PC-9 (cell line): ENCODE measurements around the gene PTPRD. TPM values are rescaled to one million over a fixed set of nuclear protein-coding genes. Genes with fewer than 3 reads are reported as not detected.

Source experiments
- BruUV-seq: library from RNA; stranded (reverse); fragments of 400-500 nt; replicated peaks from 2 replicates; lab custom pipeline; 2021; lab: Mats Ljungman, UMichigan
- CTCF ChIA-PET: fragments of 300-600 bp; sonication (Branson Sonifier 250); formaldehyde crosslinking; loops from one replicate; lab custom pipeline; 2022; ENCODE audit warnings: antibody characterized with exemption; lab: Charles Lee
- POLR2A ChIA-PET: fragments of 300-600 bp; sonication (Branson Sonifier 250); formaldehyde crosslinking; loops from one replicate; lab custom pipeline; 2022; ENCODE audit warnings: antibody characterized with exemption; ENCODE audit not compliant: unreplicated experiment; lab: Charles Lee
- DNase-seq, 2 experiments: peaks; one replicate each; pipeline versions ENCODE4 v3.0.0 to v3.0.0-alpha.2; 2015 to 2022; ENCODE audit warnings: mixed read lengths in 1 of 2
- H2AFZ ChIP-seq: fragments of 200-600 bp; sonication (generic); 2 replicates; pipeline ENCODE4 v1.8.1; 2017; ENCODE audit warnings: antibody characterized with exemption
- H3F3A ChIP-seq: fragments of 200-600 bp; sonication (generic); 2 replicates; pipeline ENCODE4 v1.8.1; 2017; ENCODE audit warnings: antibody characterized with exemption, mild to moderate bottlenecking, low read depth; ENCODE audit not compliant: insufficient read depth
- H3K27ac ChIP-seq: fragments of 200-600 bp; sonication (generic); 2 replicates; pipeline ENCODE4 v1.6.1; 2016; ENCODE audit warnings: mixed run types
- H3K27me3 ChIP-seq: fragments of 200-600 bp; sonication (generic); 2 replicates; pipeline ENCODE4 v1.6.1; 2016; ENCODE audit warnings: low read depth, mixed run types; ENCODE audit not compliant: insufficient read depth
- H3K36me3 ChIP-seq: fragments of 200-600 bp; sonication (generic); 2 replicates; pipeline ENCODE4 v1.6.1; 2016; ENCODE audit warnings: low read depth, mixed run types
- H3K4me1 ChIP-seq: fragments of 200-600 bp; sonication (generic); replicated peaks from 2 replicates; pipeline ENCODE4 v1.6.1; 2016; ENCODE audit warnings: mixed run types; ENCODE audit not compliant: insufficient read depth
- H3K4me2 ChIP-seq: fragments of 200-600 bp; sonication (generic); 2 replicates; pipeline ENCODE4 v1.6.1; 2017; ENCODE audit warnings: mixed run types
- H3K4me3 ChIP-seq: fragments of 200-600 bp; sonication (generic); 2 replicates; pipeline ENCODE4 v1.6.1; 2016; ENCODE audit warnings: mixed run types
- H3K79me2 ChIP-seq: fragments of 200-600 bp; sonication (generic); 2 replicates; pipeline ENCODE4 v1.6.1; 2017; ENCODE audit warnings: low read depth, mixed run types
- H3K9me2 ChIP-seq: fragments of 200-600 bp; sonication (generic); 2 replicates; pipeline ENCODE4 v1.8.1; 2017; ENCODE audit warnings: mild to moderate bottlenecking; ENCODE audit not compliant: insufficient read depth
- H3K9me3 ChIP-seq: fragments of 200-600 bp; sonication (generic); 2 replicates; pipeline ENCODE4 v1.8.1; 2016; ENCODE audit warnings: low read depth; ENCODE audit not compliant: insufficient read depth
- H4K20me1 ChIP-seq: fragments of 200-600 bp; sonication (generic); 2 replicates; pipeline ENCODE4 v1.8.1; 2017; ENCODE audit not compliant: insufficient read depth
- EZH2 ChIP-seq: fragments of 200-600 bp; sonication (generic); IDR thresholded peaks from 2 replicates; pipeline ENCODE4 v1.8.0; 2017; ENCODE audit warnings: antibody characterized with exemption, low read depth
- intact Hi-C: fragments of 100-400 bp; cut with micrococcal nuclease; formaldehyde crosslinking; loops from one replicate; pipeline ENCODE4 v1.10.0; 2022; ENCODE audit not compliant: unreplicated experiment
- total RNA-seq: library from RNA; stranded (reverse); gene quantifications from 2 replicates; pipeline ENCODE4 v1.2.3, GENCODE V29; 2021
- TF ChIP-seq, protein P1 (sequence below): fragments of 200-600 bp; sonication (generic); conservative IDR thresholded peaks from 2 replicates; pipeline ENCODE4 v1.6.1; 2017; ENCODE audit warnings: mixed run types, antibody characterized with exemption, mild to moderate bottlenecking, moderate library complexity

Gene PTPRD
- total RNA-seq, 1 experiment from 2014 or later: not detected

DNA sequence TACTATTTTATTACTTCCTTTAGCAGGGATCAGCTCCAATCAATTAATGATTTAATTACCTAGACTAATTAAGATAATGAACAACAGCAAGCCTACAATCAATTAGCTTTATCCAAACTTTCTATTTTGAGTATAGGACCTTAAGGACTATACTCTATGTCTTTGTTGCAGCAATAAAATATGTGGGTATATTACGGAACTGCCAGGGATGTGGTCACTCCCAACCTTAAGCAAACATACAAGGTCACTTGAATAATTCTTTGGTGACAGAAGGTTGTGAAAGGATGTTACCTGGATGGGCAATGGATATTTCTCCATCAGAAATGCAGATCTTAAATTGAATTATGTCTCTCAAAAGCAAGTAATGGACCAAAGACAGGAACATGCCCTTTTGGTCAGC is 1905.8 kb downstream of the PTPRD start:
- H3K27me3 ChIP-seq: peaks cover 7% of the 10 kb centered on the region; the same call in 1 of the 2 replicates
- no peak overlapping the region for H2AFZ ChIP-seq
- POLR2A ChIA-PET: no interaction called here
- H3K36me3 ChIP-seq: no peaks in the 10 kb centered on the region
- DNase-seq: no peak
- H3K4me1 ChIP-seq: no peaks in the 10 kb centered on the region
- TF ChIP-seq, protein P1, sequence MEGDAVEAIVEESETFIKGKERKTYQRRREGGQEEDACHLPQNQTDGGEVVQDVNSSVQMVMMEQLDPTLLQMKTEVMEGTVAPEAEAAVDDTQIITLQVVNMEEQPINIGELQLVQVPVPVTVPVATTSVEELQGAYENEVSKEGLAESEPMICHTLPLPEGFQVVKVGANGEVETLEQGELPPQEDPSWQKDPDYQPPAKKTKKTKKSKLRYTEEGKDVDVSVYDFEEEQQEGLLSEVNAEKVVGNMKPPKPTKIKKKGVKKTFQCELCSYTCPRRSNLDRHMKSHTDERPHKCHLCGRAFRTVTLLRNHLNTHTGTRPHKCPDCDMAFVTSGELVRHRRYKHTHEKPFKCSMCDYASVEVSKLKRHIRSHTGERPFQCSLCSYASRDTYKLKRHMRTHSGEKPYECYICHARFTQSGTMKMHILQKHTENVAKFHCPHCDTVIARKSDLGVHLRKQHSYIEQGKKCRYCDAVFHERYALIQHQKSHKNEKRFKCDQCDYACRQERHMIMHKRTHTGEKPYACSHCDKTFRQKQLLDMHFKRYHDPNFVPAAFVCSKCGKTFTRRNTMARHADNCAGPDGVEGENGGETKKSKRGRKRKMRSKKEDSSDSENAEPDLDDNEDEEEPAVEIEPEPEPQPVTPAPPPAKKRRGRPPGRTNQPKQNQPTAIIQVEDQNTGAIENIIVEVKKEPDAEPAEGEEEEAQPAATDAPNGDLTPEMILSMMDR: no peak
- no peak for TF ChIP-seq EZH2
- H3K9me3 ChIP-seq: no peaks in the 10 kb centered on the region
- intact Hi-C loops: no loop called here
- no peak overlapping the region for H3K4me3 ChIP-seq
- H3F3A ChIP-seq: no peaks in the 10 kb centered on the region
- H3K4me2 ChIP-seq: no peak overlapping the region
- no peak overlapping the region for H3K27ac ChIP-seq
- no TSS peak for BruUV-seq
- no peaks in the 10 kb centered on the region for H3K9me2 ChIP-seq
- CTCF ChIA-PET: no interaction called here
- H4K20me1 ChIP-seq: no peaks in the 10 kb centered on the region
- H3K79me2 ChIP-seq: no peaks in the 10 kb centered on the region

- Histone ChIP-seq H3K36me3 (no peaks in the 10 kb centered on the region), H3K79me2 (no peaks in the 10 kb centered on the region), H3K27ac (no peak overlapping the region), H3K4me1 (no peaks in the 10 kb centered on the region), H3F3A (no peaks in the 10 kb centered on the region), H3K9me3 (no peaks in the 10 kb centered on the region), H2AFZ (no peak overlapping the region), H3K4me2 (no peak overlapping the region), H4K20me1 (no peaks in the 10 kb centered on the region), H3K4me3 (no peak overlapping the region), H3K9me2 (no peaks in the 10 kb centered on the region), H3K27me3 (peaks cover 7% of the 10 kb centered on the region; the same call in 1 of the 2 replicates)
- TF ChIP-seq EZH2: no peak
- TF ChIP-seq, protein P1: no peak
- BruUV-seq: no TSS peak
- ChIA-PET CTCF (no interaction called here), POLR2A (no interaction called here)
- intact Hi-C loops: no loop called here
- no peak for DNase-seq
Measured at GRCh38 chr9:8706531-8706930, 1906.3 kb downstream of the PTPRD start.

GRCh38 chr9:8705861-8706260 is 1906.9 kb downstream of the PTPRD start:
- Histone ChIP-seq H3K9me2 (no peaks in the 10 kb centered on the region), H2AFZ (no peak overlapping the region), H3K4me1 (no peaks in the 10 kb centered on the region), H3F3A (no peaks in the 10 kb centered on the region), H3K27ac (no peak overlapping the region), H3K36me3 (no peaks in the 10 kb centered on the region), H3K27me3 (peaks cover 7% of the 10 kb centered on the region; the same call in 1 of the 2 replicates), H4K20me1 (no peaks in the 10 kb centered on the region), H3K9me3 (no peaks in the 10 kb centered on the region), H3K4me2 (no peak overlapping the region), H3K79me2 (no peaks in the 10 kb centered on the region), H3K4me3 (no peak overlapping the region)
- intact Hi-C loops: no loop called here
- POLR2A ChIA-PET: no interaction called here
- BruUV-seq: no TSS peak
- CTCF ChIA-PET: no interaction called here
- no peak for DNase-seq
- TF ChIP-seq EZH2: no peak
- TF ChIP-seq, protein P1: no peak
